ACC112 (cell line): ENCODE results near the gene PROK1.
"Not testable (repeated sequence)": the region's sequence is repeated elsewhere in the genome, so short reads cannot be mapped to it uniquely, and the experiment has no call there.

Experiments used
- H2AFZ ChIP-seq: fragments of 200-600 bp; sonication (generic); one replicate; pipeline ENCODE4 v1.6.0; 2017; ENCODE audit warnings: antibody characterized with exemption, low read length; ENCODE audit not compliant: unreplicated experiment
- H3K27ac ChIP-seq: fragments of 200-600 bp; sonication (generic); 2 replicates; pipeline ENCODE4 v1.5.1; 2014; ENCODE audit warnings: low read depth, mild to moderate bottlenecking, antibody characterized with exemption, low read length, moderate library complexity
- H3K27me3 ChIP-seq: fragments of 200-600 bp; sonication (generic); 2 replicates; pipeline ENCODE4 v1.6.1; 2014; ENCODE audit warnings: mild to moderate bottlenecking, antibody characterized with exemption, low read length, moderate library complexity, mixed read lengths; ENCODE audit not compliant: insufficient read depth
- H3K36me3 ChIP-seq: fragments of 200-600 bp; sonication (generic); 2 replicates; pipeline ENCODE4 v1.6.1; 2016; ENCODE audit warnings: mild to moderate bottlenecking, antibody characterized with exemption, low read length, moderate library complexity, mixed read lengths; ENCODE audit not compliant: insufficient read depth
- H3K4me1 ChIP-seq: fragments of 200-600 bp; sonication (generic); one replicate; pipeline ENCODE4 v1.6.1; 2016; ENCODE audit warnings: low read length, mixed read lengths; ENCODE audit not compliant: insufficient read depth, unreplicated experiment, control insufficient read depth
- H3K4me3 ChIP-seq: fragments of 200-600 bp; sonication (generic); 2 replicates; pipeline ENCODE4 v1.5.1; 2014; ENCODE audit warnings: mild to moderate bottlenecking, low read depth, low read length
- H3K79me2 ChIP-seq: fragments of 200-600 bp; sonication (generic); one replicate; pipeline ENCODE4 v1.6.0; 2016; ENCODE audit warnings: low read length; ENCODE audit not compliant: control insufficient read depth, unreplicated experiment, insufficient read depth

Gene PROK1, protein sequence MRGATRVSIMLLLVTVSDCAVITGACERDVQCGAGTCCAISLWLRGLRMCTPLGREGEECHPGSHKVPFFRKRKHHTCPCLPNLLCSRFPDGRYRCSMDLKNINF

DNA sequence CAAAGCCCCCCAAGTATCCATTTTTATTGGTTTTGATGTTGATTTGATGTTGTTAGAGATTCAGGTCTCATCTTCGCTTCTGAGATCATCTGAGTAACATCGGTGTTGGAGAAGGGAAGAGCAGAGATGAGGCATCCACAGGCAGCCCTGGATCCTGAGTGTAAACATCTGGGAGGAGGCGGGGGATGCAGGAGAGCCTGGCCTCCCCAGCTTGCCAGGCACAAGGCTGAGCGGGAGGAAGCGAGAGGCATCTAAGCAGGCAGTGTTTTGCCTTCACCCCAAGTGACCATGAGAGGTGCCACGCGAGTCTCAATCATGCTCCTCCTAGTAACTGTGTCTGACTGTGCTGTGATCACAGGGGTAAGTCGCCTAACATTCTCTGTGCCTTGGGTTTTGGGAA, at the start of gene PROK1:
PROK1 (plus strand) TSS at position 221 of the 400 bp plus-strand sequence; CDS start at position 289, 68 bp downstream.
- Histone ChIP-seq H3K27ac (no peak within 1 kb of the TSS), H3K27me3 (peaks cover 61% of the 10 kb centered on the region), H3K36me3 (no peaks in the 10 kb centered on the region), H3K4me1 (no peaks in the 10 kb centered on the region), H2AFZ (no peak within 1 kb of the TSS), H3K79me2 (no peaks in the 10 kb centered on the region), H3K4me3 (no peak within 1 kb of the TSS)

- peaks cover 31% of the 10 kb centered on the region for H3K36me3 ChIP-seq
- no peak overlapping the region for H2AFZ ChIP-seq
- no peaks in the 10 kb centered on the region for H3K27me3 ChIP-seq
- no peak overlapping the region for H3K4me3 ChIP-seq
- no peak overlapping the region for H3K27ac ChIP-seq
- H3K4me1 ChIP-seq: peaks cover 7% of the 10 kb centered on the region
- peaks cover 28% of the 10 kb centered on the region for H3K79me2 ChIP-seq
Observed at GRCh38 chr1:110403805-110404204, 47.1 kb upstream of the PROK1 start.

DNA sequence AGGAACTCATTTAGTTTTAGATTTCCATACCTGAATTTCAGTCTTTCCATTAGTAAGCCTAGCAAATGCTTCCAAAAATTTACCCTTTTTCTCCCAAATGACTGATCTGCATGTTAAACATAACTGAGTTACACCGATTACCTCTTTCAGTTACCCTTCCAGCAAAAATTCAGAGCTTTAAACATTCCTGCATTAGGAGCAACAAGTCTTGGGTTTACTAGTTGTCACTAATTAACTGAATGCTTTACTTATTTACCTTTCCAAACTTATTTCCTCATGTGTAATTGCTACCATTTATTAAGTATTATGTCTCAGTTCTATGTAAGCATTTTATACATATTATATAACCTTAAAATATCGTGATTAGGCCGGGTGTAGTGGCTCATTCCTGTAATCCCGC, 46.5 kb upstream of the PROK1 start:
- H3K27me3 ChIP-seq: no peaks in the 10 kb centered on the region
- peaks cover 7% of the 10 kb centered on the region for H3K4me1 ChIP-seq
- H3K36me3 ChIP-seq: peaks cover 28% of the 10 kb centered on the region
- H3K4me3 ChIP-seq: no peak overlapping the region
- peaks cover 28% of the 10 kb centered on the region for H3K79me2 ChIP-seq
- no peak overlapping the region for H3K27ac ChIP-seq
- no peak overlapping the region for H2AFZ ChIP-seq

DNA sequence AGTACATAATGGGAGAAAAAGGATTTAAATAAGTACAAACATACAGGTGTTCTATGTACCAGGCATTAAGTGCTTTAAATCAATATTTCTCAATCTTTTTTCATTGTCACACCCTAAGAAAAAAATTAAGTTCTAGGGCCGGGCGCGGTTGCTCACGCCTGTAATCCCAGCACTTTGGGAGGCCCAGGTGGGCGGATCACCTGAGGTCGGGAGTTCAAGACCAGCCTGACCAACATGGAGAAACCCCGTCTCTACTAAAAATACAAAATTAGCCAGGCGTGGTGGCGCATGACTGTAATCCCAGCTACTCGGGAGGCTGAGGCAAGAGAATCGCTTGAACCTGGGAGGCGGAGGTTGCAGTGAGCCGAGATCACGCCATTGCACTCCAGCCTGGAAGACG, 44.5 kb upstream of the PROK1 start:
- H3K36me3 ChIP-seq: peaks cover 16% of the 10 kb centered on the region; the same call in 1 of the 2 replicates
- not testable (repeated sequence) for H3K4me1 ChIP-seq, H3K27ac ChIP-seq, H3K27me3 ChIP-seq, H2AFZ ChIP-seq
- peak overlapping the region; percentile 81 for H3K4me3 ChIP-seq
- H3K79me2 ChIP-seq: peaks cover 28% of the 10 kb centered on the region

GRCh38 chr1:110407260-110408210, 43.4 kb upstream of the PROK1 start, which contains the start of gene LAMTOR5:
Gene LAMTOR5, minus strand, starts transcription at chr1:110407694. Its CDS starts 74 bp downstream, at chr1:110407620.
- H3K4me3 ChIP-seq: peak within 1 kb of the TSS; percentile 81
- peaks cover 28% of the 10 kb centered on the region for H3K79me2 ChIP-seq
- peak within 1 kb of the TSS; percentile 99 for H2AFZ ChIP-seq
- peak within 1 kb of the TSS; percentile 58 for H3K27ac ChIP-seq
- peaks cover 7% of the 10 kb centered on the region for H3K4me1 ChIP-seq
- no peaks in the 10 kb centered on the region for H3K27me3 ChIP-seq
- peaks cover 14% of the 10 kb centered on the region; the same call in 1 of the 2 replicates for H3K36me3 ChIP-seq

GRCh38 chr1:110408488-110408887, 42.5 kb upstream of the PROK1 start:
- peaks cover 9% of the 10 kb centered on the region; the same call in 1 of the 2 replicates for H3K36me3 ChIP-seq
- peak overlapping the region; percentile 81 for H3K4me3 ChIP-seq
- H3K79me2 ChIP-seq: peaks cover 28% of the 10 kb centered on the region
- no peaks in the 10 kb centered on the region for H3K27me3 ChIP-seq
- H3K4me1 ChIP-seq: peaks cover 7% of the 10 kb centered on the region
- no peak overlapping the region for H2AFZ ChIP-seq
- H3K27ac ChIP-seq: no peak overlapping the region

DNA sequence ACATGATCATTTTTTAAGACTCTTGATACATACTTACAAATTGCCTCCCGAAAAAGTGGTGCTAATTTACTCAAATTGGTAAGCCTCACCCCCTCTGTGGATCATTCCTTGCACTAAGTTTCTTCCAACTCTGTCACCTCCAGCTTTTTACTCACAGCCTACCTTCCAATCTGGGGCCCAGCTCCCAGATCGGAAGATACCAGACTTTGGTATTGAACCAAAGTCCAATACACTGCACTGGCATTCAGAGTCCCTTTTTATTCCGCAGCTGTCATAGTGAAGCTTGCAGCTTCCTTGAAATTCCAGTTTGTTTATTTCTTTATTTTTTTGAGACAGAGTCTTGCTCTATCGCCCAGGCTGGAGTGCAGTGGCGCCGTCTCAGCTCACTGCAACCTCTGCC, 41.6 kb upstream of the PROK1 start:
- Histone ChIP-seq H3K4me1 (peaks cover 7% of the 10 kb centered on the region), H3K79me2 (peaks cover 26% of the 10 kb centered on the region), H3K27me3 (no peaks in the 10 kb centered on the region), H2AFZ (no peak overlapping the region), H3K4me3 (no peak overlapping the region), H3K27ac (no peak overlapping the region), H3K36me3 (peaks cover 4% of the 10 kb centered on the region; the same call in 1 of the 2 replicates)

DNA sequence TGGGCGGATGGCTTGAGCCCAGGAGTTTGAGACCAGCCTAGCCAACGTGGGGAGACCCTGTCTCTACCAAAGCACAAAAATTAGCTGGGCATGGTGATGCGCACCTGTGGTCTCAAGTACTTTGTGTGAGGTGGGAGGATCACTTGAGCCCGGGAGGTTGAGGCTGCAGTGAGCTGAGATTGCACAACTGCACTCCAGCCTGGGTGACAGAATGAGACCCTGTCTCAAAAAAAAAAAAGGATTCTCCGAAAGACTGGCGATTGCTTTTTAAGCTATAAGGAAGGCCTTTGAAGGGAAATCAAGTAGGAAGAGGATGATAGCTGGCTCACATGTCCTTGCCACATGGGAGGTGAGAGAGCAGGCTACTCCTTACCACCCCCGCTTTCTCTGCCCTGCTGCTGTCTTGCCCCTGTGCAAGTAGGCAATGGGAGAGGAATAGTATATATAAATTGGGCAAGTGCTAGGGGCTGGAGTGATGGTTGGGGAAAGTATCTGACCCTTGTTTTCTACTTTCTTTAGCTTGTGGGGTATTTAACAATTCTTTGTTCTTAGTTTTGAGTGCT, 39.7 kb upstream of the PROK1 start:
- Histone ChIP-seq H2AFZ (no peak overlapping the region), H3K4me3 (no peak overlapping the region), H3K27me3 (no peaks in the 10 kb centered on the region), H3K27ac (no peak overlapping the region), H3K79me2 (peaks cover 16% of the 10 kb centered on the region), H3K36me3 (no peaks in the 10 kb centered on the region), H3K4me1 (peaks cover under 1% of the 10 kb centered on the region)

DNA sequence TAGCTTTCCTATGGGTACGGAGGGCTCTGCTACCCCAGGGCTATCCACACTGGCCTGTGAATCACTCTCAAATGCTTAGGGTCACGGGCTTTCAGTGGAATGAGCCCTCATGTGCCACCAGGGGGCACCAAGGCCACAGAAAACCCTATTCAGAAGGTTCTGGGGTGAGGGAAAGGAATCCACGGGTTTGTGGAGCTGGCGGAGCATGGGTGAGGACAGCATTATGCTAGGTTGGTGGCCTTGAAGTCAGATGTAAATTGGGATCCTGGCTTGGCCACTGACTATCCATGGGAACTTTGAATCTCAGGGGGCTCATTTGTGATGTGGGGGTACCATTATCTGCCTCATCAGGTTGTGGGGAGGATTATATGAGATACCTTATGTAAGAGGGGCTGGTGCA, 38.4 kb upstream of the PROK1 start:
- no peaks in the 10 kb centered on the region for H3K4me1 ChIP-seq
- no peaks in the 10 kb centered on the region for H3K27me3 ChIP-seq
- H3K36me3 ChIP-seq: no peaks in the 10 kb centered on the region
- peaks cover 4% of the 10 kb centered on the region for H3K79me2 ChIP-seq
- no peak overlapping the region for H2AFZ ChIP-seq
- no peak overlapping the region for H3K27ac ChIP-seq
- no peak overlapping the region for H3K4me3 ChIP-seq

- not testable (repeated sequence) for H3K4me3 ChIP-seq, H3K79me2 ChIP-seq, H3K4me1 ChIP-seq, H3K27ac ChIP-seq, H2AFZ ChIP-seq, H3K27me3 ChIP-seq, H3K36me3 ChIP-seq
Observed at GRCh38 chr1:110413045-110413444, 37.9 kb upstream of the PROK1 start.
